Measurements from ENCODE around the gene CAPN1.
"Not testable (repeated sequence)": the region's sequence is repeated elsewhere in the genome, so short reads cannot be mapped to it uniquely, and the experiment has no call there.

Gene CAPN1

GRCh38 chr11:65215441-65216076 is 33.8 kb downstream of the CAPN1 start:
- in situ Hi-C loops (cut with HindIII; ENCODE audit: low sequenced_read_pairs), result no loop called here

GRCh38 chr11:65216830-65217229 is 35.1 kb downstream of the CAPN1 start:
- in situ Hi-C loops (cut with HindIII; ENCODE audit: low sequenced_read_pairs), result no loop called here

- in situ Hi-C loops (cut with HindIII; ENCODE audit: low sequenced_read_pairs), result no loop called here
Measured at GRCh38 chr11:65217441-65218423, 36.0 kb downstream of the CAPN1 start.

GRCh38 chr11:65218446-65218845 is 36.7 kb downstream of the CAPN1 start:
- in situ Hi-C loops (cut with HindIII; ENCODE audit: low sequenced_read_pairs), result no loop called here

GRCh38 chr11:65219930-65220213 is 38.1 kb downstream of the CAPN1 start:
- in situ Hi-C loops (cut with HindIII; ENCODE audit: low sequenced_read_pairs), result no loop called here

GRCh38 chr11:65221026-65221425 is 39.3 kb downstream of the CAPN1 start:
- in situ Hi-C loops (cut with HindIII; ENCODE audit: low sequenced_read_pairs), result no loop called here

GRCh38 chr11:65223011-65223410 is 41.3 kb downstream of the CAPN1 start:
- in situ Hi-C loops (cut with HindIII; ENCODE audit: low sequenced_read_pairs), result no loop called here

GRCh38 chr11:65224930-65225278 is 43.2 kb downstream of the CAPN1 start:
- in situ Hi-C loops (cut with HindIII; ENCODE audit: low sequenced_read_pairs), result no loop called here

- in situ Hi-C loops (cut with HindIII; ENCODE audit: low sequenced_read_pairs), result no loop called here
Measured at GRCh38 chr11:65225279-65226102, 43.8 kb downstream of the CAPN1 start.

- in situ Hi-C loops (cut with HindIII; ENCODE audit: low sequenced_read_pairs), result no loop called here
Measured at GRCh38 chr11:65226103-65226442, 44.3 kb downstream of the CAPN1 start.

GRCh38 chr11:65227879-65228278 is 46.2 kb downstream of the CAPN1 start:
- in situ Hi-C loops (cut with HindIII; ENCODE audit: low sequenced_read_pairs), result no loop called here

GRCh38 chr11:65236194-65237059 is 54.7 kb downstream of the CAPN1 start:
- in situ Hi-C loops (cut with HindIII; ENCODE audit: low sequenced_read_pairs), result loop anchor here (5.0 kb wide), 1 partner anchor 41 kb away; no protein-coding TSS in a partner anchor

- in situ Hi-C loops (cut with HindIII; ENCODE audit: low sequenced_read_pairs), result loop anchor here (5.0 kb wide), 1 partner anchor 39 kb away; no protein-coding TSS in a partner anchor
Measured at GRCh38 chr11:65238302-65238701, 56.6 kb downstream of the CAPN1 start.

GRCh38 chr11:65241134-65241533 is 59.4 kb downstream of the CAPN1 start:
- in situ Hi-C loops (cut with HindIII; ENCODE audit: low sequenced_read_pairs), result no loop called here

GRCh38 chr11:65241692-65242091 is 60.0 kb downstream of the CAPN1 start:
- in situ Hi-C loops (cut with HindIII; ENCODE audit: low sequenced_read_pairs), result no loop called here

- in situ Hi-C loops (cut with HindIII; ENCODE audit: low sequenced_read_pairs), result no loop called here
Measured at GRCh38 chr11:65242389-65242788, 60.7 kb downstream of the CAPN1 start.

- in situ Hi-C loops (cut with HindIII; ENCODE audit: low sequenced_read_pairs), result no loop called here
Measured at GRCh38 chr11:65243797-65244196, 62.1 kb downstream of the CAPN1 start.

GRCh38 chr11:65245046-65245445 is 63.3 kb downstream of the CAPN1 start:
- in situ Hi-C loops (cut with HindIII; ENCODE audit: low sequenced_read_pairs), result not testable (repeated sequence)

GRCh38 chr11:65246506-65246905 is 64.8 kb downstream of the CAPN1 start:
- in situ Hi-C loops (cut with HindIII; ENCODE audit: low sequenced_read_pairs), result no loop called here

- in situ Hi-C loops (cut with HindIII; ENCODE audit: low sequenced_read_pairs), result not testable (repeated sequence)
Measured at GRCh38 chr11:65248184-65248710, 66.5 kb downstream of the CAPN1 start.
